Stimulated activated effector memory CD8-positive, alpha-beta T cell treated with anti-CD3 and anti-CD28 coated beads, Interleukin-12 subunit alpha, Interleukin-12 subunit beta, amount 100 ng/mL, for 72 hours (primary cell): ENCODE data around the gene NBPF3.

Experiments used
- ATAC-seq: fragments of 150-1000 bp; cut with Tn5 transposase; 2 replicates; pipeline ENCODE4 v1.10.0; 2021
- DNase-seq, 2 donors: peaks; one replicate each; pipeline ENCODE4 v3.0.0; 2021 to 2022; ENCODE audit warnings: low spot score in 2 of 2
- H3K27ac Mint-ChIP-seq: one replicate; pipeline ENCODE4 v1.8.0; 2022; ENCODE audit warnings: mild to moderate bottlenecking, mixed read lengths
- H3K36me3 Mint-ChIP-seq: one replicate; pipeline ENCODE4 v1.8.0; 2022; ENCODE audit warnings: mild to moderate bottlenecking, mixed read lengths
- H3K4me1 Mint-ChIP-seq: one replicate; pipeline ENCODE4 v1.8.0; 2022; ENCODE audit warnings: mixed read lengths
- H3K4me3 Mint-ChIP-seq: one replicate; pipeline ENCODE4 v1.8.0; 2022; ENCODE audit warnings: mild to moderate bottlenecking, mixed read lengths
- H3K9me3 Mint-ChIP-seq: one replicate; pipeline ENCODE4 v1.8.0; 2022; ENCODE audit warnings: mixed read lengths

NBPF3 gene

GRCh38 chr1:21532992-21533534, 93.1 kb downstream of the NBPF3 start:
- no peak for DNase-seq
- H3K9me3 Mint-ChIP-seq: no peaks in the 10 kb centered on the region
- no peak overlapping the region for H3K27ac Mint-ChIP-seq
- no peak overlapping the region for H3K4me3 Mint-ChIP-seq
- peaks cover 5% of the 10 kb centered on the region for H3K36me3 Mint-ChIP-seq
- no peaks in the 10 kb centered on the region for H3K4me1 Mint-ChIP-seq
- ATAC-seq: no peak

DNA sequence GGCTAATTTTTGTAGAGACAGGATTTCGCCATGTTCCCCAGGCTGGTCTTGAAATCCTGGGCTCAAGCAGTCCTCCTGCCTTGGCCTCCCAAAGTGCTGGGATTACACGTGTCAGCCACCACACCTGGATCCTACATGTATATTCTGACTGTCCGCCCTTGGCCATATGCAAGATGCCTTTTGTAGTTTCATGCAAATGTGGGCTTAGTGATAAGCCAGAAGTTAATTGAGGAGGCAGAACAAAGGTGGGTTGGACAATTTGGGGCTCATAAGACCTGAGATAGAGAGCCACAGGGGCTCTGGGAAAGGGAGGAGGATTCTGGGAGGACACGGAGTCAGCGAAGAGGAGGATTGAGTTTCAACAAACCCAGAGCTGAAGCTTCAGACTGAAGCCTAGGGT, 94.2 kb downstream of the NBPF3 start:
- Mint-ChIP-seq H3K27ac (no peak overlapping the region), H3K36me3 (peaks cover 5% of the 10 kb centered on the region), H3K4me1 (no peaks in the 10 kb centered on the region), H3K9me3 (no peaks in the 10 kb centered on the region), H3K4me3 (no peak overlapping the region)
- no peak for DNase-seq
- no peak for ATAC-seq
